Activated CD4-positive, CD25-positive, alpha-beta regulatory T cell treated with anti-CD3 and anti-CD28 coated beads, Interleukin-2, amount 50 U/mL, for 16 hours (primary cell): ENCODE results near the gene GAB2.

Experiments used
- DNase-seq: peaks from one replicate; pipeline ENCODE4 v3.0.0-alpha.2; 2020; ENCODE audit warnings: low read depth, low spot score

Gene GAB2

DNA sequence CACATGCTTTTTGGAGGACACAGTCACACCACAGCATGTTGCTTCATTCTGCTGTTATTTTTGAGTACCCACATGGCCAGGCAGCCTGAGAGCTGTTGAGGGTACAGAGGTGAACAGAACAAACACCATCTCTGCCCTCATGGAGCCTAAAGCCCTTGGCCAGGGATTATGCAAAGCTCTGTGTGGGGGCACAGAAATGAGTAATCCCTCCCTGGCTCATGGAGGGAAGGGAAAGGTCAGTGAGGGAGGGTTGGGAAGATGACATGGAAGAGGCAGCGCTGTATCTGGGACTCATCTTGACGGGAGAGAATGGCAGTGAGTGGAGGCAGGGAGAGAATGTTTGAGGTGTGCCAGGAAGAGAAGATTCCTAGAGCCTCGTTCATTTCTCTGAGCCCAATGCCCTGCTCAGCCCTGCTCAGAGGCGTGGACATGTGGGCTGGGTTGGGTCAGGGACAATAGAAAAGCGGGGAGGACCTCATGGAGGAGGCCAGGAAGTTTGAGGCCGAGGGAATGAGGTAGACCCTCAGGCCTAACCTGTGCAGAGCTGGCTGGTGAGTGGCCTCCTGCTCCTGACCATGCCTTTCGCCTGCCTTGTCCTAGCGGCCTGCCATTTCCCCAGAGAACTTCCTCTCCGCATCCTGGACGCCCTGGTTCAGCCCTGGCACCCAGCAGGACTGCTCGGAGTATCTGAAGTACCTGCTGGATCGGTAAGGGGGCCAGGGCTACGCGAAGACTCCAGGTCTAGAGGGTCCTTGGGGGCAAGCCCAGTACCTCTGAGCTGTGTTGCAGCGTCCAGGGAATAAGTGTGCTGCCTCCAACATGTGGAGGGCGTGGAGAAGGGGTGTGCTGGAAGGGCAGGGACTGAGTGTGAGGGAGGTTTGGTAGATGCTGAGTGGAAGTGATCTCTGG lies 209.1 kb downstream of the GAB2 start:
- no peak for DNase-seq

DNA sequence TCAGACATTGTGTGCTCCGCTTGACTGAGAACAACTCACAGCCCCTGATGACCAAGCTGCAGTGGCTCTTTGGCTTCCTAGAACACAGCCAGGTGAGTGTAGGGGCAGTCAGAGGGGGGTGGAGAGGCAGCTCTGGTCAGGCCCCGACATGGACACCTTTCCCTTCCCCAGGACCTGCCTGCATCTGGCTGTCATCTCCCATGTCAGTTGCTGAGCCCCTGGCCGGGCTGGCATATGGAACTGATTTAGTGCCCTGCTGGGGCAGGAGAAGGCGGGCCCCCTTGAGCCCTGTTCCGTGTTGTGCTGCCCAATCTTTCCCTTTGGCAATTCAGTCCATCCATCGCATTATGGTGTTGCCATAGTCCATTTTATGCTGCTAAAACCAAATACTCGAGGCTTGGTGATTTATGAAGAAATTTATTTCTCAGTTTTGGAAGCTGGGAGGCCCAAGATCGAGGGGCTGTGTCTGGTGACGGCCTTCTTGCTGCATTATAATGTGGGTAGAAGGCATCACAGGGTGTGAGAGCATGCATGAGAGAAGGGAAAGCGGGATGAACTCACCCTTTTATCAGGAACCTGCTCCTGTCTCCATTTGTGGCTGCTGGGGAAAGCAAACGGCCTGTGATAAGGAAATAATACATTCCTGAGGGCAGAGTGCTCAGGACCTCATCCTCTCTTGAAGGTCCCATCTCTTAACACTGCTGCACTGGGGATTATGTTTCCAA lies 209.9 kb downstream of the GAB2 start:
- DNase-seq = no peak

DNA sequence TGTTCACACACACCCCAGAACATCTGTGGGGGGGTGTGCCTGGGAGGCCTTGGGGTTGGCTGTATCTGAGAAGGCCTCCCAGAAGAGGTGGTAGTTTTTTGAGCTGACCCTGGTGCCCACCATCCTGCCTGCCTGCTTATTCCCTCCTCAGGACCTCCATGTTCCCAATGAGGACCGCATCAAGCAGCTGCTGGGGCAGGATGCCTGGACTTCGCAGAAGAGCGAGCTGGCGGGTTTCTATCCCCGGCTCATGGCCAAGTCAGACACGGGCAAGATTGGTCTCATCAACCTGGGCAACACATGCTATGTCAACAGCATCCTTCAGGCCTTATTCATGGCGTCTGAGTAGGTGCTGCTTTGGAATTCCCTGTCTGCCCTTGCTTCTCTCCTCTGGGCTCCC lies 211.9 kb downstream of the GAB2 start:
- no peak for DNase-seq

DNA sequence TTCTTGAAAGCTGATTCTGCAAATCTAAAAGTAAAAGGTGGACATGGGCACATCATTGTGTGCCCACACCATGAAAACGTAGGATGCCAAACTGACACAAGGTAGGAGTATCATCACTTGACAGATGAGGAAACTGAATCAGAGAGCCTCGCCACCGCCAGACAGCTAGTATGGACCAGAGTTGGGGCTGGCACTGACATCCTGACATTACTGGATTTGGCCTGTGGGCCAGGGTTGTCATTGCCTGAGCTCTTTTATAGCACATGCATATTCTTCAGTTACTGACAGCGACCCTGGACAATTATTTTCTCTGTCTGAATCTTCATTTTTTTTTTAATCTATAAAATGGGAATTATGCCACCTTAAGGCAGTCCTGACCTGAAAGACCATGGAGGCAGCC lies 212.4 kb downstream of the GAB2 start:
- no peak for DNase-seq

DNA sequence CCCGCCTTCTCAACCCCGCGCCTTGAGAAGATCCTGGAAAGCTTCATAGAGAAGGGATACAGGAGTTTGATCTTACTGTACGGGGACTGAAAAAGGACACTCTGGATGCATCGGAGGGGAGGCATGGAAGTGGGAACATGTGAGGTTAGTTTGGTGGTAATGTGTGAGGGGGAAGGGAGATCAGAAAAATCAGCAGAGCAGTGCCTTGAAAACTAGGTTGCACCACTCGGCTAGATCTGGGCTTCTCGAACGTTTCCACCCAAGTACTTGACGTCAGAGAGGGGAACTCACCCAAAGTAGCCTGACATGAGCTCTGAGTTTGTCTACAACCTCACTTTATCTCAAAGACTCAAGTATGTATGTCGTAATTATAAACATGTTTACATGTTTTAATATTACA lies 214.4 kb downstream of the GAB2 start:
- DNase-seq = no peak

DNA sequence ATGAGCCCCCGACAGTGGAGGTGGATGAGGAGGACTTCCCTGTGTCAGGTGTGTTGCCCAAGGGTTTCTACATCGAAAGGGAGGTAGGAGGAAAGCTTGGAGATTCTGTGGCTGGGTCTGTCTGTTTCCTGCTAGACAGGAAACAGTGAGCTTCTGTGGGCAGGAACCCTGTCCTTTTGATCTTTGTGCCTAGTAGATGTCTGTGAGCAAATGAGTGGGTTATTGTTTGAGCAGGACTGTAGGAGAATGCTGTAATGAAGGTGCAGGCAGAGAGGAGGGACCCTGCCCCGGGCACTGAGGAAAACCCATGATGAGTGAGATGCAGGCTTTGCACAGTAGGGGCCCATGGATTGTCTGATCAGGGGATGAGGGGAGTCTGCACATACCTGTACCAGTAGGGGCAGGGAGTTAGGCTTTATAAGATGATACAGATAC lies 214.9 kb downstream of the GAB2 start:
- no peak for DNase-seq

DNA sequence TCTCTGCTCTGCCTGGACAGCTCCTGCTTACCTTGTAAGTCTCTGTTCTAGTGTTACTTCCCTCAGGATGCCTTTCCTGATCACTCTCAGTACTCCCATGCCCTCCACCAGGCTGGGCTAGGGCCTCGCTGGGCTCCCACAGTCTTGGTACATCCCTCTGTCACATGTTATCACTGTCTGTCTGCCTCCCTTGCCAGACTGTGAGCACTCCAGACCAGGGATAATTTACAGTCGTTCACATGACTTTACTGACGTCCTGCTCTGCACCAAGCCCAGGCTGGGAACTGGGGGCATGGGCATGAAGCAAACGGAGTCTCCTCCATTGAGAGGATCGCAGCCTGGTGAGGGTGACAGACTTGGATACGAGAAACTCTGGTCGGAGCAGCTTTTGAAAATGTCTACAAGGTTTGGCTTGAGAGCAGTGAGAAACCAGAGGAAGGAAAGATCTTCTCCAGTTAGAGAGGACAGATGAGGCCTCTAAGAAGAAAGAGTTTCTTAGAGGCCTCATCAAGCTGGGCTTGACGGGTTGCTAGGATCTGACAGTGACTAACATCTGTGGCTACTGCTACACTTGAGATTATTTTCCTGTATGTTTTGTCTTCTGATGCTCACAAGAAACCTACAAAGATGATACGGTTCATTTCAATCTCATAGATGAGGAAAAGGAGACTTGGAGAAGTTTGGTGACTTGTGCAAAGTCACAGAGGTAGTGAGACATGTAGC lies 216.4 kb downstream of the GAB2 start:
- DNase-seq = no peak

DNA sequence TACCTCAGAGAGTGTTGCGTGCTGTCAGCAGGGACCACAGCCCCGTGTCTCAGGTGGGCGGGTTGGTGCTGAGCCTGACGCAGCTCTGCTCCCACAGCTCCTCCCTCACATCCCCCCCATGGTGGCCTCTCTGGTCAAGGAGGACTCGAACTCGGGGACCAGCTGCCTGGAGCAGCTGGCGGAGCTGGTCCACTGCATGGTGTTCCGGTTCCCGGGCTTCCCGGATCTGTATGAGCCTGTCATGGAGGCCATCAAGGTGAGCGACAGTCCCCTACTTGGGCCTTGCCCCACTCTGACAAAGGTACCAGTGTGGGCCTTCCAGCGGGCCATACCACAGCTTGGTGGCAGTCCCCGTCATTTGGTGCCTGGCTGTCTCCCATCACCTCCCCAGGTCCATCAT lies 217.1 kb downstream of the GAB2 start:
- no peak for DNase-seq

DNA sequence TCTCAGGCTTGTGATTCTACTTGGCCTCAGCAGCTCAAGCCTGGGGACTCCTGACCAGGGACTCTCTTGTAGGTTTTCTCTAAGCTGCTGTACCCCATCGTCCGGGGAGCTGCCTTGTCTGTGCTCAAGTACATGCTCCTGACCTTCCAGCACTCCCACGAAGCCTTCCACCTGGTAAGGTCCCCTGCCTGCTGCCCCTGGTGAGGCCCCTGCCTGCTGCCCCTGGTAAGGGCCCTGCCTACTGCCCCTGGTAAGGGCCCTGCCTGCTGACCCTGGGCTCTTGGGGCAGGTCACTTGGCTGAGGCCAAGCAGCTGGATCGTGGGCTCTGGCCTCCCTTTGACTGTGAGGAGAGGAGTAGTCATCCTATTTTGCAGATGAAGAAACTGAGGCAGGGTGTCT lies 217.6 kb downstream of the GAB2 start:
- DNase-seq = no peak

DNA sequence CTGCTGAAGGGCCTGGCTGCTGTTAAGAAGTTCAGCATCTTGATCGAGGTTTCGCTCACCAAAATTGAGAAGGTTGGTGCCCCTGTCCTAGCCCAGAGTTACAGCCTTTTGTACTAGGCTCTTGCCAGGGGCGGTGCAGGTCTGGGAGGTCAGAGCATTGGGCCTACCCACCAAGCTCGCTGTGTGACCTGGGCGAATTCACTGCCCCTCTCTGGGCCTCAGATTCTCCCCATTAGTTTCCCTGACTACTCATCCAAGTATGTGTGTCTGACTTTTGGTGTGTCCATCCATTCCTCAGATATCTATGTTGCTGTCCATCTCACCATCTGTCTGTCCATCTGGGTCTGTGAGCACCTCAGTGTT lies 218.0 kb downstream of the GAB2 start:
- DNase-seq = no peak

DNA sequence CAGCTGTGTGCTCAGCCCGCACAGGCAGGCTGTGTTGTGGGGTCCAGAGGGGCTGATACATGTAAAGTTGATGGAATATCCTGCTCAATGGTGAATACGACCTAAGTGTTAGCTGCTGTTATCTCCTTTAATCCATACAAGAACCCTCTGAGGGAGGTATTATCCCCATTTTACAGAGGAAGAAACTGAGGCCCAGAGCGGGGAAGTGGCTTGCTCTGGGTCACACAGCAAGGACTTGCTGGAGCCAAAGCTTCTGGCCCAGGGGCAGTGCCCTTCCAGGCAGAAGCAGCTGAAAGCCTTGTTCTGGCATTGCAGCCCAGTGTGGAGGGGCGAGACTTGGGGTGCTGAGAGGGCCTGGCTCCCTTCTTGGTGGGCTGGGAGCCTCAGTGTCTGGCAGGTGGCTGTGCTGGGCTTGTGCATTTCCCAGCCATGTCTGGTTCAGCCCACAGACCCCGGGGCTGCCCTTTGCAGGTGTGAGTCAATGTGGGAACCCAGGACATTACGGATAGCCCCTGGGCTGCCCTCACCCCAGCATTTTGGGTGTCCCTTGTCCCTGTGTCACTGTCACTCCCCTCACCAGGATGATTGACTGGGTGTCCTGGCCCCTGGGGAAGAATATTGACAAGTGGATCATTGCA lies 218.5 kb downstream of the GAB2 start:
- no peak for DNase-seq

DNA sequence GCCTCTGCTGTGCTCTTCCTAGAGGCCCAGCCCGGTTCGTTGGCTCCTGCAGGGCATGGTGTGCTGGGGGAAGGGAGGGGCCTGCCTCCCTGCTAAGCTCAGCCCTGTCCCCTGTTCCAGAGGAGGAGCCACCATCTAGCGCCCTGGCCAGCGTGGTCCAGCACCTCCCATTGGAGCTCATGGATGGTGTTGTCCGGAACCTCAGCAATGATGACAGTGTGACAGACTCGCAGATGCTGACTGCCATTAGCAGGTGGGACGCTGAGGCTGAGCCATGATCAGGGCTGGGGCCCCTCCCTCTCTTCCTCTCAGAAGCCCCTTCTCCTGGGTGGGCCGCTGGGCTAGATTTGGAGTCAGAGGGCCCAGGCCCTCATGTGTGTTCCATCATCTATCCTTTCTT lies 219.8 kb downstream of the GAB2 start:
- no peak for DNase-seq

DNA sequence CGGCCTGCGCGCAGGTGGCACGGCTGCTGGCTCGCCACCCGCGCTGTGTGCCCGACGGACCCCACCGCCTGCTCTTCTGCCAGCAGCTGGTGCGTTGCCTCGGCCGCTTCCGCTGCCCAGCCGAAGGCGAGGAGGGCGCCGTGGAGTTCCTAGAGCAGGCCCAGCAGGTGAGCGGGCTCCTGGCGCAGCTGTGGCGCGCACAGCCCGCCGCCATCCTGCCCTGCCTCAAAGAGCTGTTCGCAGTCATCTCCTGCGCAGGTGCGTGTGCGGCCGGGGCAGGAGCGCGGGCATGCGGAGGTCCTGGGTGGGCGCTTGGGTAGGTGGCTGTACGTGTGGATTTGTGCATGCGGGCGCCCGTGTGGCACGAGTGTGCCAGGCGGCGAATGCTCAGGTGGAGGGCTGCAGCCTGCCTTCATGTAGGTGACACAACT lies 220.9 kb downstream of the GAB2 start:
- DNase-seq = no peak

DNA sequence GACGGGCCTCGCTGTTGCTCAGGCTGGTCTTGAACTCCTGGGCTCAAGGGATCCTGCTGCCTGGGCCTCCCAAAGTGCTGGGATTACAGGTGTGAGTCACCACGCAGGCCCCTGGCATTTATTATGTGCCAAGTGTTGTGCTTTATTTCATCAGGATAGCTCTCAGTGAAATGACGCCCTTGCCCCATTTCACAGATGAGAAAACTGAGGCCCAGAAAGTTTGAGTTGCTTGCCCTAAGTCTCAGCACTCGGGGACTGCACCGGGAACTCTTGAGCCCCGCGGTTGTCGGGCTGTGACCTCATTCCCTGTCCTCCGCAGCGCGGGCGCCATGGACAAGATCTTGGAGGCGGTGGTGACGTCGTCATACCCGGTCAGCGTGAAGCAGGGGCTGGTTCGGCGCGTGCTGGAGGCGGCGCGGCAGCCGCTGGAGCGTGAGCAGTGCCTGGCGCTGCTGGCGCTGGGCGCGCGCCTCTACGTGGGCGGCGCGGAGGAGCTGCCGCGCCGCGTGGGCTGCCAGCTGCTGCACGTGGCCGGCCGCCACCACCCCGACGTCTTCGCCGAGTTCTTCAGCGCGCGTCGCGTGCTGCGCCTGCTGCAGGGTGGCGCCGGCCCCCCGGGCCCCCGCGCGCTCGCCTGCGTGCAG lies 221.6 kb downstream of the GAB2 start:
- DNase-seq = no peak

DNA sequence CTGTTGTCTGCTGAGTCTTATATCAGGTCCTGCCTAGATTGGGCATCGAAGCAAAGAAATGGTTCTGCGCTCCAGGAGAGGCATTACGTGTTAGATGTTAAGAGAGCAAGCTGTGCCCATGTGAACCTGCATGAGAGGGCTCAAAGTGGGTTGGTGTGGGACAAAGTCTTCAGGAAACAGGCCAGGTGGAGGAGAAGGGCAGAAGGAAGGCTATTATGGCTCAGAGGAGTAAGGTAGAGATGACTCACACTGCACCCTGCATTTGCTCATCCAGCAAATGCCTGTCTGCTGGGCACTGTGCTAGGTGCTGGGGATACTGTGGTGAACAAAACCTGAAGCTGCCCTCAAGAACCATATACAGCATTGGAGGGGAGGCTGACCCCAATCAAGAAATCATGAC lies 223.1 kb downstream of the GAB2 start:
- no peak for DNase-seq

DNA sequence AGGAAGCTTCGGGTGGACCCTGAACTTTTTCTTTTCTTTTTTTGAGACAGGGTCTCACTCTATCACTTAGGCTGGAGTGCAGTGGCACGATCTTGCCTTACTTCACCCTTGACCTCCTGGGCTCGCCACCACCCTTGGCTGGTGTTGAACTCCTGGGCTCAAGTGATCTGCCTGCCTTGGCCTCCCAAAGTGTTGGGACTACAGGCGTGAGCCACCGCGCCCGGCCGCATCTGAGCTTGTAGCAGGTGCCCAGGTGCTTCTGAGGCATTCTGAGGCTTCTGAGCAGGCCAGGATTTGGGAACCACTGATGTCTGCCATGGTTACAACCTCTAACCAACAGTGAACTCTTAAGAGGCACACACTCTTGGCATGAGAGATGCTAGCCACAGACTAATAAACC lies 223.8 kb downstream of the GAB2 start:
- no peak for DNase-seq

DNA sequence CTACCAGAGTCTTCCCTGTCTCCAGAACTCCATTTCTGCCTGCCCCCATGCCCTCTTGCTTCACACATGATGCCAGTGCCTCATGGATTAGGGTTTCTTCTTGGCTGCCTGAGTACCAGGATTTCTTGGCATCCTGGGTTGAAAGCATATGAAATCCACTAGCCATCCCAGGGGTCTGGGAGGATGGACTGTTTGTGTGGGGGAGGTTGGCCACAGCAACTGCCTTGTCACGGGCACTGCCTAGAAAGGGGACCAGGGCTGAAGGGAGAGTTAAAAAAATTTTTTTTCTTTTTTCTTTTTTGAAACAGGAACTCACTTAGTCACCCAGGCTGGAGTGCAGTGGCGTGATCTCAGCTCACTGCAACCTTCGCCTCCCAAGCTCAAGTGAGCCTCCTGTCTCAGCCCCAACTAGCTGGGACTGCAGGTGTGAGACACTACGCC lies 224.7 kb downstream of the GAB2 start:
- DNase-seq = no peak

DNA sequence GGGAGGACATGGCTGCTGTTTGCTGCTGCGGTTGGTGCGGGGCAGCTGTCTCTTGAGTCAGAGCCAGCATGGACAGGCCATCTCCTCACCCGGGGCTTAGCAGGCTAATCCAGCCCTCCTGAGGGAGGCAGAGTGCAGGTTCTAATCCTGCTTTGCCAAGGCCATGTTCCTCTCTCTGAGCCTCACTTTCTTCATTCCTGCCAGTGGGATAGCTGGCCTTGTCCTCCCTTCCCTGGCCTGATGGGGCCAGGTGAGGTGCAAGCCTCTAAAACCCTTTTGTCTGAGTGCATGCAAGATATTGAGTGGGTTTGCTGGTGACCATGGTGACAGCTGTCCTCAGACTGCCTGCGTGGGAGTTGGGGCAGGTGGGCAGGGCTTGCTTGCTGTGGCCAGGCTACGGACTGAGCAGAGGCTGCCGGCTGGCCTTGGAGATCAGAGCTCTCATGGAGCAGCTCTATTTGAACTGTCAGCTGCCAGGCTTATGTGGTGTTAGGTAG lies 225.3 kb downstream of the GAB2 start:
- DNase-seq = no peak

DNA sequence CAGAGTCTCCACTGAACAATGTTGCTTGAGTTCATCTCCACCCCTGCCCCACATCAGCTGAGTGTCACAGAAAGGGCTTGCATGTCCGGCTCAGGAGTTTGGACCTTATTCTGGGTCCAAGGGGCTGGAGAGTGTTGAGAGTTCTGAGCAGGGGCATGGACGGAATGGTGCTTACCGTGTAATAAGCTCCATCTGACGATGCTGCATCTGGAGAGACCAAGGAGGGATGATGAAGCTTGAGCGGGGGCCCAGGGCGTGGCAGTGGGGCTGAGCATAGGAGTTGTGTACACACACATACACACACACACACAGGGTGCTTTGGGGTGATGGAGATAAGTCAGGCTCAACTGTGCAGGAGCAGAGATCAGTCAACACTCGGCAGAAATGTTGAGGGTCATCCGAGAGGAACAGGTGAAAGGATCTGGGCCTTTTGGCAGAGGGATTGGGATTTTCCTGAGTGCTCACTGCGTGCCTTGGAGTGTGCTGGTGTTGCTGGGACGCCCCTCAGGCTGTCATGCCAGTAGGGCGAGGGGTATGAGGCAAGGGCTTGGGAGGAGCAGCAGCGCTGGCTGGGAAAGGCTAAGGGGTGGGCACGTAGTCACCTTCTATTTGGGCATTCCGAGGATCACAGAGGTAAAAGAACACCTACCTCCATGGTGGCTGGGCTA lies 226.6 kb downstream of the GAB2 start:
- no peak for DNase-seq

DNA sequence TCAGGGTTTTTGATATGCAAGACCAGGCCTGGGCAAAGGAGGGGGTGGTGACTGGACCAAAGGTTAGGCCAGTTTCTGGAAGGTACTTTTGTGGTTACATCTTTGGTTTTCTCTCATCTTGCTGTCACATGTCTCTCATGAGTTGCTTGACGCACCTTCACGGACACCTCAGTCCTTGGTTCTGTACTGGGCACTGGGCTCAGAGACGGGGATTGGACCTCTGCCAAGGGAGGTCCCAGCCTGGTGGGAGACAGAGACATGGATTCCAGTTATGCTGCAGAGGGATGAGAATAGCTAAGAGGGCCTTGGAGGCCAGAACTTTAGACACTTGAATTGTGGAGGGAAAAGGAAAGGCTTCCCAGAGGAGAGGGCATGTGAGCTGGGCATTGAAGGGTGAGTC lies 227.2 kb downstream of the GAB2 start:
- no peak for DNase-seq

DNA sequence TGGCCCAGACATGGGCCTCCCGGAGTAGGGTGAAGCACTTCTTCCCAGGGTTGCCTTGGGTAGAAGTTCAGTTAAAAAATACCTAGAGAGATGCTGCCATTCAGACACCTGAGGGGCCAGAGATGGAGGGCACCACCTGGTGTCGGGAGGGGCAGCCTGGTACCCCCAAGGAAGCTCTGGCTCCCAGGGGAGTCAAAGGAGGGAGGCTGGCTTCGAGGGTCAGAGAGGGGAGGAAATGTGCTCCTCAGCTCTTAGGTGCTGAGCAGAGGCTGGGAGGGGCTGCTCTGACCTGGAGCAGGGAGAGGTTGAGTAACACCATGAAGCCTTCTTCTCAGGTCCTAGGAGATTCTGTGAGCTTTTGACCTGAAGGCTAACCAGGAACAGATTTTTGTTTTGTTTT lies 227.8 kb downstream of the GAB2 start:
- no peak for DNase-seq
